ENCODE data around the gene ABCC3.
A peak's percentile ranks its signal among the peaks of the same experiment; 100 is the strongest.

Gene ABCC3

DNA sequence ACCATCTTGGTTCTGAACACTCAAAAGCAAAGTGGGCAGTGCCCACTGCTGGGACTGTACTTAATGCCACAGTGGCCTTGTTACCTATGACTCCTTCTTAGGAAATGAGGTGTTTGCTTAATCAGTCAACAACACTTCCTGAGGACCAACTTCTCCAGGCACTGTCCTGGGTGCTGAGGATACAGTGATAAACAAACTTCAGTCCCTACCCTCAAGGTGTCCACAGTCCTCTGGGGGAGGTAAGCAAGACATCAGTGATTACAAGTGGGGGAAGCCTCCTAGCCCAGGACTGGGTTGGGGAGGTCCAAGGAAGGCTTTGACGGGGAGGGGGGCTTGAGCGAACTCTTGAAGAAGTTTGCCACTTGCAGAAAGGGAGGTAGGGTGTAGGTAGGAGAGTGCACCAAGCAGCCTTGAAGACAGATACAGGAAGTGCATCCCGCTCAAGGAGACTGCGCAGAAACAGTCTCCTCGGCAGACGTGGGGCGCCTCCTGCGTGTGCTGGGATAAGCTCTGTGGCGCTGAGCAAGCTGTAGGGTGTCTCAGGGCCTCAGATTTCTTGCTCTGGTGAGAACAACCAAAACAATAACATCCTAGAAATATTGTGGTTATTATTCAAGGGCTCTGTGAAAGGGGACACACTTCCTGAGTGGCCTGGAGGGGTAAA, 2.6 kb upstream of the ABCC3 start:
- no peaks in the 10 kb centered on the region for H3K27me3 ChIP-seq (ENCODE audit: insufficient read depth, low read depth, severe bottlenecking)
- no peak overlapping the region for H3K4me3 ChIP-seq (ENCODE audit: low read depth, low read length)

GRCh38 chr17:50632637-50633036, 2.0 kb upstream of the ABCC3 start:
- no peak overlapping the region for H3K4me3 ChIP-seq (ENCODE audit: low read depth, low read length)
- no peak for TF ChIP-seq CTCF (IDR thresholded peaks at IDR 0.05; ENCODE audit: low read depth, low read length)
- H3K27me3 ChIP-seq (ENCODE audit: insufficient read depth, low read depth, severe bottlenecking) = no peaks in the 10 kb centered on the region
- H3K9me3 ChIP-seq (ENCODE audit: severe bottlenecking) = no peaks in the 10 kb centered on the region
- no peak overlapping the region for H3K27ac ChIP-seq
- no peaks in the 10 kb centered on the region for H3K36me3 ChIP-seq
- no peak for DNase-seq

More for the DNA sequence above, 2.6 kb upstream of the ABCC3 start:
- peak; percentile 16 for DNase-seq
- peaks cover under 1% of the 10 kb centered on the region; the same call in 1 of the 2 replicates for H3K36me3 ChIP-seq
- no peak for TF ChIP-seq CTCF (IDR thresholded peaks at IDR 0.05; ENCODE audit: low read depth, low read length)
- no peaks in the 10 kb centered on the region for H3K9me3 ChIP-seq (ENCODE audit: severe bottlenecking)
- no peak overlapping the region for H3K27ac ChIP-seq

GRCh38 chr17:50633683-50634082, 998 bp upstream of the ABCC3 start:
- Histone ChIP-seq H3K27me3 (ENCODE audit: insufficient read depth, low read depth, severe bottlenecking) (no peaks in the 10 kb centered on the region), H3K27ac (no peak overlapping the region), H3K4me3 (ENCODE audit: low read depth, low read length) (no peak overlapping the region), H3K9me3 (ENCODE audit: severe bottlenecking) (no peaks in the 10 kb centered on the region), H3K36me3 (no peaks in the 10 kb centered on the region)
- TF ChIP-seq CTCF (IDR thresholded peaks at IDR 0.05; ENCODE audit: low read depth, low read length) = no peak
- no peak for DNase-seq

- no peak overlapping the region for H3K4me3 ChIP-seq (ENCODE audit: low read depth, low read length)
Measured at GRCh38 chr17:50634915-50635731, 442 bp downstream of the ABCC3 start.

DNA sequence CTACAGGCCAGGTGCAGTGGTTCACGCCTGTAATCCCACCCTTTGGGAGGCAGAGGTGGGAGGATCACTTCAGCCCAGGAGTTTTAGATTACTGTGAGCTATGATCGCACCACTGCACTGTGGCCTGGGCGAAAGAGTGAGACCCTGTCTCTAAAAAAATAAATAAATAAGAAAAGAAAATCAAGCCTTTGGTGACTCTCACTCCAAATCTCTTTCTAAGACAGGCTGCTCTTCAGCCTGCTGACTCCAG, 976 bp downstream of the ABCC3 start:
- Histone ChIP-seq H3K36me3 (no peaks in the 10 kb centered on the region), H3K27me3 (ENCODE audit: insufficient read depth, low read depth, severe bottlenecking) (no peaks in the 10 kb centered on the region), H3K4me3 (ENCODE audit: low read depth, low read length) (no peak overlapping the region), H3K27ac (no peak overlapping the region), H3K9me3 (ENCODE audit: severe bottlenecking) (no peaks in the 10 kb centered on the region)
- DNase-seq = no peak
- no peak for TF ChIP-seq CTCF (IDR thresholded peaks at IDR 0.05; ENCODE audit: low read depth, low read length)

More at GRCh38 chr17:50634915-50635731, 442 bp downstream of the ABCC3 start:
- no peaks in the 10 kb centered on the region for H3K9me3 ChIP-seq (ENCODE audit: severe bottlenecking)
- H3K27me3 ChIP-seq (ENCODE audit: insufficient read depth, low read depth, severe bottlenecking) = no peaks in the 10 kb centered on the region
- TF ChIP-seq CTCF (IDR thresholded peaks at IDR 0.05; ENCODE audit: low read depth, low read length) = no peak
- H3K36me3 ChIP-seq = no peaks in the 10 kb centered on the region
- DNase-seq = no peak
- no peak overlapping the region for H3K27ac ChIP-seq
